Measurements from ENCODE around the gene VSTM1.

GRCh38 chr19:54013866-54014265 lies 49.8 kb downstream of the VSTM1 start:
- TF ChIP-seq FOXK1 (CRISPR knock-in tag; IDR thresholded peaks at IDR 0.05) = no peak
- no peak for TF ChIP-seq CTCF (IDR thresholded peaks at IDR 0.05)
- TF ChIP-seq USF2 (CRISPR knock-in tag; IDR thresholded peaks at IDR 0.05) = no peak
